Hematopoietic multipotent progenitor cell treated with erythropoietin and hydrocortisone succinate and interleukin-3 and kit ligand, for 17 days (in vitro differentiated cells): Measurements from ENCODE around the gene EHMT1.

Experiments
- DNase-seq: peaks from one replicate; pipeline ENCODE4 v3.0.0-alpha.2; 2015; ENCODE audit warnings: low spot score

The EHMT1 gene

DNA sequence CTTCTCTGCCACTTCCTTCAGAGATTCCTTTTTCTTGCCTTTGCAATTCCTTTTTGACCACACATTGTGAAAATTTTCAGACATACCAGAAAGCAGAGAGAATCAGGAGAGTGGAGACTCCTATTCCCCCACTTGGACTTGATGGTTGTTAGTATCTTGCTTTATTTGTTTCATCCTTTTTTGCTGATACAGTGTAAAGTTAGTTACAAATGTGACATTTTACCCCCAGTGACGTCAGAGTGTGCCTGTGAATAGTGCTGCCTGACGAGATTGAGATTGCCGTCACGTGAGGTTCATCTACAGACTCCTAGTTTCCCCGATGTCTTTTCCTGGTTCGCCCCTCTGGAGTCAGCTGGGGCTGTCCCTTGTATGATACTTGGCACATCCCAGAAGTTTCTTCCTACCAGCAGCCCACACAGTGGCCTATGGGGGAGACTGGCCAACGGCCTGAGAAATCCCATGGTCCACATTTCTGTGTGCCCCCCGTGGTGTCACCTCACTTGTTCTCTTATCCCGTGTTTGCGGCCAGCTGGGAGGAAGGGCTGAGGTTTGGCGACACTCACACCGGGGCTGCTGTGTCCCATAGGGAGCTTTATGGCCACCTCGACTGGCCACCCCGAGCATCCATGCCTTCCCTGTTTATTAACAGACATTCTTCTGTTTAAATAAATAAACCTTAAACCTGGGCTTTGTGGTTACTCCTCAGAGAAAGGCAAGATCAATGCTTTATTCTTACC, 210.6 kb downstream of the EHMT1 start:
- no peak for DNase-seq

DNA sequence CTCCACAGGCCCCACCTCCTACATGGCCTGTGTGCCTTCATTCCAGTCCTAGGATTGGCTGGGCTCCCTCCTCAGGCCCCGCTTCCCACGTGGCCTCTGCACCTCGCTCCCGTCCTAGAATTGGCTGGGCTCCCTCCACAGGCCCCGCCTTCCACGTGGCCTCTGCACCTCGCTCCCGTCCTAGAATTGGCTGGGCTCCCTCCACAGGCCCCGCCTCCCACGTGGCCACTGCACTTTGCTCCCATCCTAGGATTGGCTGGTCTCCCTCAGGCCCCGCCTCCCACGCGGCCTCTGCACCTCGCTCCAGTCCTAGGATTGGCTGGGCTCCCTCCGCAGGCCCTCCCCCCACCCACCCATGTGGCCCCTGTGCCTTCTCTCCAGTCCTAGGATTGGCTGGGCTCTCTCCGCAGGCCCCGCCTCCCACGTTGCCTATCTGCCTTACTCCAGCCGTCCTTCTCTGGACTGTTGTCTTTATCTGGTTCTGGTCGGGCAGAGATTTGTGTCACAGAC, 213.4 kb downstream of the EHMT1 start:
- no peak for DNase-seq

DNA sequence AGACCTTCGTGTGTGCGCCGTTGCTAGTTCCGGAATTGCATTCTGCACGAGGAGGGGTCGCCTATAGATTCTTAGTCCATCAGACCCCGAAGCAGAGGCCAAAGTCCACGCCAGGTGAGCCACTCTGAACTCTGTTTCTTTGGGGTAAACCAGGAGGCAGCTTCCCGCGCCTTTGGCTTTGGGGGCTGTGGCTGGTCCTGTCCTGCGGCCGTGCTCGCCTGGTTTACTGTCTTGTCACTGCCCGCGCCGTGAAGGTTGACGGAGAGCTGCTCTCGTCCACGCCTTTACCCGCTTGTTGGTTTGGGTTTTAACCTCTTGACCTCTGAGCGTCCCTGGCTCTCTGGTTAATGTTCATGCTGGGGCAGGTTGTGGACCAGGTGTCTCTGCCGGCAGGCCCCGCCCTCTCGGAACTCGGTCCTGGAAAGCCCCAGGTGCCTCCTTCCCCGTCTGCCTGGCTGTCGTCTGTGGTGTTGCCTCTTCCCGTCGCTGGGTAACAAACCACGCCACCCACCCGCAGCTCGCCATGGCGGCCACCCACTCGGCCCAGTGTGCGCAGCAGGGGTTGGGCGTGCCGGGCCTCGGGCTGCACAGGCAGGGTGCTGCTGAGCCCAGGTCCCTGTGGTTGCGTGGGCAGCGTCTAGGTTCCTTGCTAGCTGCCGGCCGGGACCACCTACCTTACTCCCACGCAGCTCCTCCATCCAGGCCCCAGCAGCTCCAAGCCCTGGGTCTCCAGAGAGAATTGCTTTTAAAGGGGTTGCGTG, 214.2 kb downstream of the EHMT1 start:
- no peak for DNase-seq

DNA sequence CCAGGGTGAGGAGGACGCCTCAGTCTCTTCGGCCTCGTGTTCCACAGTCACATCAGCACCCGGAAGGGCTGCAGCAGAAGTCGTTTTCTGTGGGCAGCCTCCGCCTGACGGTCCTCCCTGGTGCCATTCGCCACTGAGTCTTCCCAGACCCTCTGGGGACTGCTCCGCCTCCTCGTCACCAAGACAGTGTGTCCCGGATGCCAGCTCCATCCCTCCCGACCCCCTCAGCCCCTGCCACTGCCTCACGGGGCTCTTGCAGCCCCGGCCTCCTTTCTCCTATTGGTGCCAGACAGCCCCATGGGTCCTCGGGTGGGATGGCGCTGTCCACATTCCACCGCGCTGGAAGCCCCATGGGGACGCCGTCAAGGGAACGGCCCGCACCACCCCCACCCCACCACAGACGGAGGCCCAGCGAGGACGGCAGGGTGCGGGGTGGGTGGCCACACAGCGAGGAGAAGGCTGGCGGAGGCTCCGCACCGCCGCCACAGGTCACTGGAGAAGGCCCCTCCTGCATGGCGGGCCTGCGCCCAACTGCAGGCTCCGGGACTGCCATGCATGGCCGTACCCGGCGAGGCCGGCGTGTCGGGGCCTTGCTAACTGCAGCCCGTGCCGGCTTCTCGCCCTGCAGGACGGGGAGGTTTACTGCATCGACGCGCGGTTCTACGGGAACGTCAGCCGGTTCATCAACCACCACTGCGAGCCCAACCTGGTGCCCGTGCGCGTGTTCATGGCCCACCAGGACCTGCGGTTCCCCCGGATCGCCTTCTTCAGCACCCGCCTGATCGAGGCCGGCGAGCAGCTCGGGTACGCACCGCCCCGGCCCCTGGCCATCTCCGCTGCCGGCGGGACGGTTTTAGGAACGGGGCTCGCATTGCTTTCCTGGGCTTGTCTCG, 215.2 kb downstream of the EHMT1 start:
- DNase-seq = no peak

DNA sequence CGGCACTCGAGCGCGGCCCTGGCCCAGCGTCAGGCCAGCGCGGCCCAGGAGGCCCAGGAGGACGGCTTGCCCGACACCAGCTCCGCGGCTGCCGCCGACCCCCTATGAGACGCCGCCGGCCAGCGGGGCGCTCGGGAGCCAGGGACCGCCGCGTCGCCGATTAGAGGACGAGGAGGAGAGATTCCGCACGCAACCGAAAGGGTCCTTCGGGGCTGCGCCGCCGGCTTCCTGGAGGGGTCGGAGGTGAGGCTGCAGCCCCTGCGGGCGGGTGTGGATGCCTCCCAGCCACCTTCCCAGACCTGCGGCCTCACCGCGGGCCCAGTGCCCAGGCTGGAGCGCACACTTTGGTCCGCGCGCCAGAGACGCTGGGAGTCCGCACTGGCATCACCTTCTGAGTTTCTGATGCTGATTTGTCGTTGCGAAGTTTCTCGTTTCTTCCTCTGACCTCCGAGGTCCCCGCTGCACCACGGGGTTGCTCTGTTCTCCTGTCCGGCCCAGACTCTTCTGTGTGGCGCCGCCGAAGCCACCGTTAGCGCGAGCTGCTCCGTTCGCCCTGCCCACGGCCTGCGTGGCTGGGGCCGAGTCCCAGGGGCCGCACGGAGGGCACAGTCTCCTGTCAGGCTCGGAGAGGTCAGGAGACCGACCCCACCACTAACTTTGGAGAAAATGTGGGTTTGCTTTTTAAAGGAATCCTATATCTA, 216.2 kb downstream of the EHMT1 start:
- DNase-seq = no peak

DNA sequence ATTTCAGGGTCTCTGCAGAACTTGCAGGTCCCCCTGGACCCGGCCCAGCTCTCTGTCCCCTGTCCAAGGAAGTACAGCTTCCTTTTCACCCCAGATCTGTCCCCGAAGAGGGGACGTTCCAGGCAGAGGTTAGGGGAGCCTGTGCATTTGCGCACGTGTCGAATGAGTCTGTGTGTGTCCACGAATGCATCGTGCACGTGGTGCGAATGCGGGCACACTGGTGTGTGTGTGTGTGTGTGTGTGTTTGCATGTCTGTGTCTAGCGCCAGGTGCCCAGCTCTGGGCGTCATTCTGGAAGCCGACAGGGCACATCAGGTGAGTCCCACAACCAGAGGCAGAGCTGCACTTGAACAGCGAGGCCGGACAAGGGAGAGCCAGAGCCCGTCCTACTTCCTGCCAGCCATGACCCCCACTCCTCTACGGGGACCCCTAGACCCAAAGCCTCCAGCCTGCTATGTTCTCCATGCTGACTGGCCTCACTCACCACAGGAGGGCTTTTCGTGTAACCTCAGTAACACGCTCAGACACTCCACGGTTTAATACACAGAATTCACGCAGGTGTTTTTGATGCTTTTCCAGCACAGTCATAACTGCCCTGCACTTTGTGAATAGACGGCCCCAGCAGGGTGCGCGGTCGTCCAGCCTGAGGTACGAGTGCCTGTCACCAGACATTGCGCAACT, 217.5 kb downstream of the EHMT1 start:
- DNase-seq = no peak

DNA sequence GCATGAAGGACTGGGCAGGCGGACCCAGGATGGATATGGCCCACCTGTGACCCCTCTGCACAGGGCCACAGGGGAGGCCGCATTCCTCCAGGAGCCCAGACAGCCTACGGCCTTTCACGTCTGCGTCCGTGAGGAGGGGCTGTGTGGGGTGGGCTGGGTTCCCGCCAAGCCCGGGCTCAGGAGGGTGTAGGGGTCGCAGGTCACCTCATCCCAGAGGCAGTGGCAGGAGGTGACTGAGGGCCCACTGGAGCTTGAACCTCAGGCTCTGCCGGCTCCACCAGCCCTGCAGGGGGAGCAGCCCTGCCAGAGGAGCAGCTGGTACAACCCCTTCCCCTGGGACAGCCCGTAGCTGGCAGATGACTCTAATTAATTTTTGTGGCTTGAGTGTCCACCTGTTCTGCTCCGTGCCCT, 218.0 kb downstream of the EHMT1 start:
- DNase-seq = no peak

DNA sequence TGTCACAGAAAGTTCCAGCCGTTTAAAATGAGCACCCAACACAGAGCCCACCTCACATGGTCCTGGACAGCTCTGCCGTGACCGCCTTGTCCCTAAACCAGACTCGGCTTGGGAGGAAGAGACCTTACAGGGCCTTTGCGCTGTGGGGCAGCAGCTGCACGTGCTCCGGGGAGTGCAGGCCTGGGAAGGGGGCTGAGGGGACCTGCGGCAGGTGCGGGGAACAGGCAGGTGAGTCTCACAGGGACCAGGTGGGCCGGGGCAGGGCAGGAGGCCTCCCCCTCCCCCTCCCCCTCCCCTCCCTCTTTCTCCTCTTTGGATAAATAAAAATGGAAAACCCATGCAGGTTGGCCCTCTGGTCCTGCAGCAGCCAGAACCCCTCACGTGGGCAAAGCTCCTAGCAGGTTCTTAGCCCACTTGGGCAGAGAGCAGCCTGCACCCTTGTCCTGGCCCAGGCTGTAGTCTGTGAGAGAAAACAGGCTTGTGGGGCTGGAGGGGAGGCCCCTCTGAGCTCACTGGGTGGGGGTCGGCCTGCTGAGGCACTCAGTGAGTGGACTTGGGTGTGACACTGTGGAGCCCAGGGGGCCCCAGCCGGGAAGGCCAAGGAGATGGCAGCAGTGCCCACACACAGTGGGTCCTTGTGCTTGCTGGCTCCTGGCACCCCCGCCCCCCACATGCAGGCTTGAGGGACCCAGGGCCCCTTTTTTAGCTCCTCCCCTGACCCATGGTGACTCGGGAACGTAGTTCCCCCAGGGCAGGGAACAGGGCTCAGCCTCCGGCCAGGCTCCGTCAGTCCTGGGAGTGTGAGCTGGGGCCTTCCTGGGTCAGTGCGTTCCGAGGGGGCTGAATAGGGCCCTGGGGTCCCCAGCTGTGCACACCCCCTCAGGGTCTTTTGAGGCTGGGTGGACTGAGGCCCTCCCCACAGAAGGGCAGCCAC, 218.8 kb downstream of the EHMT1 start:
- DNase-seq = no peak

DNA sequence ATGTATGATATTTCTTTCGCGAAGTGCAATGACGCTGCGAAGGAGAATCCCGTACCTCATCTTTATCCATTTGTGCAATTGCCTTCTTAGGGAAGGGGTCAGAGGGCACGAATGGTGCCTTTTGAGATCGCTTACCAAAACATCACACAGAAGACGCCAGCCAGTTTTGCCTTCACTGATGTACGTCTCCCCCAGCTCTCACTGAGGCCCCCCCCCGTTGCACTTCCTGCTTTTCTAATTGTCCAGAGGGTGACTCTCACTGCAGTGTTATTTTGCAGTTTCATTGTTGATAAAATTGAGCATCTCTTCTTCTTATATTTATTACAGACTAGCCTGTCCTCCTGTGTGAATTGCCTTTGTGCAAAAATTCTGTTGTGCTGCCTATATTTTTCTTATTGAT, 219.8 kb downstream of the EHMT1 start:
- DNase-seq = no peak

DNA sequence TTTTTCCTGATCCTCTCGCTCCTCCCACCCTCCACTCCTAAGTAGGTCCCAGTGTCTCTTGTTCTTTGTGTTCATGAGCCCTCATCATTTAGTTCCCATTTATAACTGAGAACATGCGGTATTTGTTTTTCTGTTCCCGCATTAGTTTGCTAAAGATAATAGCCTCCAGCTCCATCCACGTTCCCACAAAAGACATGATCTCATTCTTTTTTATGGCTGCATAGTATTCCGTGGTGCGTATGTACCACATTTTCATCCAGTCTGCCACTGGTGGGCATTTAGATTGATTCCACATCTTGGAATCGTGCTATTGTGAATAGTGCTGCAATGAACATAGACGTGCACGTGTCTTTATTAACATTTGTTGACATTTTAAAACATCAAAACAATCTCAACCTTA, 224.6 kb downstream of the EHMT1 start:
- DNase-seq = no peak

DNA sequence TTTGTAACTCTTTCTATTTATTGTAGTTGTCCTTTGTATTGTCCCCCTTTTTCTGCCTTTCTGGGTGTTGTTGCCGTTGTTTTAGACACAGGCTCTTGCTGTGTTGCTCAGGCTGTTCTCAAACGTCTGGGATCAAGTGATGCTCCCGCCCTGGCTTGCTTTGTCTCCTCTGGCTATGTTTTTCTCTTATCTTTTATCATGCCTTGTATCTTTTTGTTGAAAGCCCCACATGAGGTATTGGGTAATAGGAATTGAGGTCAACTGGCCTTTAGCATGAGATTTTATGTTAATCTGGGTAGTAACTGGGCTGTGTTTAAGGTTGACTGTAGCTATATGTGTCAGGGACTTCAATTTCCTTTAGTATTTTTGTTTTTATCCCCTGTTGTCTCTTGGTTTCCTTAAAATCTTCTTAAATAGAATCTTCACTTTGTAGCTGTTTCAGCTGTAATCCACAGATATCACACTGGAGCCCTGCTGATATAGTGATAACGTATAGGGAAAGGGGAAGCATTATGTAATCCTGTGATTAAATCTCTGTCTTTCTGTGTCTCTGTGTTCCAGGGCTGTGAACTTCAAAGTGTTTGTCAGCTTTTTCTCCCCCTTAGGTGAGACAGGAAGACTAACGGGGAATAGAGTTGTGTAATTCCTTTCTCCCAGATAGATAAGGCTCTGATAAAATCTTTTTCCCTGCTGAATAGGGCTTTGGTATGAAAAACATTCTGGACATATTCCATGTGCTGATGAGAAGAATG, 232.9 kb downstream of the EHMT1 start:
- no peak for DNase-seq

DNA sequence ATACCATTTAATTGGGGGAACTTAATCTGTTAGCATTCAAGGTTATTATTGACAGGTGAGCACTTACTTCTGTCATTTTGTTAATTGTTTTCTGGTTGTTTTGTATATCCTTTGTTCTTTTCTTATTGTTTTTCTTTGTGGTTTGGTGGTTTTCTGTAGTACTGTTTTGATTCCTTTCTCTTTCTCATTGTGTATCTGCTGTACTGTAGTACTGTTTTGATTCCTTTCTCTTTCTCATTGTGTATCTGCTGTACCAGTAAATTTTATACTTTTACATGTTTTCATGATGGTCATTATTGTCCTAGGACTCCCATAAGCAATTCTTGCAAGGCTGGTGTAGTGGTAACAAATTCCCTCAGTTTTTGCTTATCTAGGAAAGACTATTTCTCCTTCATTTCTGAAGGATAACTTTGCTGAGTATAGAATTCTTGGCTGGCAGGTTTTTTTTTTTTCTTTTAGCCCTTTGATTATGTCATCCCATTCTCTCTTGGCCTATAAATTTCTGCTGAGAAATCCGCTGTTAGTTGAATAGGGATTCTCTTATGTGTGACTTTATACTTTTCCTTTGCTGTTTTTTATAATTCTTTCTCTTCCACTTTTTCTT, 234.7 kb downstream of the EHMT1 start:
- no peak for DNase-seq

DNA sequence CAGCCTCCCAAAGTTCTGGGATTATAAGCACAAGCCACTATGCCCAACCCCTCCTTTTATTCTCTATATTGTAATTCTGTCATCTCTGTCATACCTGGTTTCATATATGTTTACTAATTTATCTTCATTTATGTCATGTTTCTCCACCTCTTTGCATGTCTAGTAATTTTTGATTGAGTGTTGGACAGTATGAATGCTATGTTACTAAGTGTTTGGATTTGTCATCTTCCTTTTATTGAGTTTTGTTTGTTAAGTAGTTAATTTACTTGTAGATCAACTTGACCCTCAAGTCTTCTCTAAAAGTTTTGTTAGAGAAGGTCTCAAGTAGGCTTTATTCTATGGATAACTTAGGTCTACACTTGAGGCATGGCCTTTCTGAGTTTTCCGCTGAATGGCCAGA, 241.6 kb downstream of the EHMT1 start:
- DNase-seq = no peak

DNA sequence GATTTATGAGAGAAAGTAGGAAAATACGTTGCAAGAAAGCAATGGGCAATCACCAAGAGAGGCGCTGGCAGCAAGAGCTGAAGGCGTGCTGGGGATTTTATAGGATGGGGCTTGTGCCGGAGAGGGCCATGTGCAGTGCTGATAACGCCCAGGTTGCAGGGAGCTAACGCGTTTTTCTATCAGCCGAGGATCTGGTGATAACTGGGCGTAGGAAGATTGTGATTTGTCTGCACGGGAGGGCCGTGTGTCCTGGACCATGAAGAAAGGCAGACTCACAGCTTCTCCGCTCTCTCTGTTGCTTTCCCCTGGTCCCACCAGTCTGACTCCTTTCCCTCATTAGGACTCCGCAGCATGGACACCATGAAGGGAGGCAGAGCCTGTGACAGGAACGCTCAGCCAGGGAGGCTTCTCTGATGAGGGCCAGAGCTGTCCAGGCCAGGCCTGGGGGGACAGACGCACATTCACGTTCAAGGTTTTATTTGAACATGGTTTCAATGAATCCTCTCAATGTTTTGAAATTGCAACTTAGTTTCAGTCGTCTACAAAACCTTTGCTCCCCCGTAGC, 246.9 kb downstream of the EHMT1 start:
- no peak for DNase-seq

DNA sequence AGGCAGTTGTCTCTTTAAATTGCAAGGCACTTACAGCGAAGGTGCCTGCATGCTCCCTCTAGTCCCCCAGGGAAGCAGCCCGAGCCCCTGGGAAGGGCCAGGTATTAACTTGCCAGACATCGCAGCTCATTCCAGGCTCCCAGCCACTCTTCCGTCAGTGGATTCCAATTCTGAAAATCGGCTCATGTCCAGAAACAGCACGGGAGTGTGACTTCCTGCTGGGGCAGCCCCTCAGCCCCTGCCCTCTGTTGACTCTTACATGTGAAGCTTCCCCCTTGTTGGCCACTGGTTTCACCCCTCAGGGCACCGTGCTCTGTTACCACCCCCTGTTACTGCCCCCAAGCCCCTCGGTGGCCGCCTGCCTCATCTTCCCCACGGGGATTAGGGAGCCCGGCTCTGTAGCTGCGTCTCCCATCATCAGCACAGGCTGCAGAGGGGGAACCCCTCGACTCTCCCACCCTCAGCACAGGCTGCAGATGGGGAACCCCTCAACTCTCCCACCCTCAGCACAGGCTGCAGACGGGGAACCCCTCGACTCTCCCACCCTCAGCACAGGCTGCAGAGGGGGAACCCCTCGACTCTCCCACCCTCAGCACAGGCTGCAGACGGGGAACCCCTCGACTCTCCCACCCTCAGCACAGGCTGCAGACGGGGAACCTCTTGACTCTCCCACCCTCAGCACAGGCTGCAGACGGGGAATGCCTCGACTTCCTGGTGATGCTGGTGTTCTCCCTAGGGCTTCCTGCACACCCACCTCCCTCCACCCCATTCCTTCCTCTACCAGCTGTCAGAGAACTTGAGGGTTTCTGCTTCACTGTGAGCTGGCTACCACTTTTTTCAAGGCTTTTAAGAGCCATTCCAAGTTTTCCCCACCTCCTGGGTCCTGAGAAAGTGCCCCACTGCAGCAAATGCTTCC, 247.7 kb downstream of the EHMT1 start:
- DNase-seq = no peak

DNA sequence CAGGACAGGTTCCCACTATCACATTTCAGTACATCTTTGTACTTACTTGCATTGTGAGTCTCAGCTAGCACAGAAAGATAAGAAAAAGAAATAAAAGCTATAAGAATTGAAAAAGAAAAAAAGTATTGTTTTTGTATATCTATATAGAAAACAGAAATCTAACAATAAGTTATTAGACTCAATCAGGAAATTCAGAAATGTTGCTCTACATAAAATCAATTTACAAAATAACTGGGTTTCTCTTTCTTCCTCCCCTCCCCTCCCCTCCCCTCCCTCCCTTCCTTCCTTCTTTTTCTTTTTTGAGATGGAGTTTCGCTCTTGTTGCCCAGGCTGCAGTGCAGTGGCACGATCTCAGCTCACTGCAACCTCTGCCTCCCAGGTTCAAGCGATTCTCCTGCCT, 251.6 kb downstream of the EHMT1 start:
- no peak for DNase-seq

DNA sequence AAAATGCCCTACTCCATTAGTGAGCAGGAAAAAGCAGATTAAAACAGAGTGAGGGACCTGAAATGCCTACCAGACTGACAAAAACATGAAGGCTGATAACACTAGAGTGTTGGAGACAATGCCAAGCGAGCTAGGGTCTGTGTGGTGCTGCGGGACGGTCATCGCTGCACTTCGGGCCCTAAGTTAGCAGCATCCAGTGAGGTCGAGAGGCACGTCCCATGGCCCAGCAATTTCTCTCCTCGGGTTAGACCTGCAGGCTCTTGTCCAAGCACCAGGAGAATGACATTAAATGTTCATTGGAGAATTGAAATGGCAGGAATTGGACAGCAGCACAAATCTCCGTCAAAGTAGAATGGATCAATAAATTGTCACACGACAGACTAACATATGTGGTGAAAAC, 253.5 kb downstream of the EHMT1 start:
- DNase-seq = no peak

DNA sequence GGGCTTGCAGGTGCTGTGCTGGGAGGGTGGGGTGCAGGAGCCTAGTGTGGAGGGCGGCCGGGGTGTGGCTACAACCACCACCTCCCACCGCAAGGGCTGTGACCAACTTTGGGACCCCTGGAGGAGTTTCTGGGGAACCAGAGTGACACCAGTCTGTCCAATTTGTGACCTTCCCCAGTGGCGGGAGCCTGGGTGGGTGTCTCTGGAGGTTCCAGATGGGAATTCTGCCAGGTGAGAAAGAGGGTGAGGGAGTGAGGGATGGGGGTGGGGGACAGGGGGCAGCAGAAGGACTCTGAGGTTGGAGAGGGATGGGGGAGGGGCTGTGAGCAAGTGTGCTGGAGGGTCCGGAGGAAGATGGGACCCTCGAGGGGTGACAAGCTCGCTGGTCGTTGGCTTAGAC, 254.6 kb downstream of the EHMT1 start:
- DNase-seq = no peak
